ENCODE results near the gene DGKI.
A peak's percentile ranks its signal among the peaks of the same experiment; 100 is the strongest.

The DGKI gene

DNA sequence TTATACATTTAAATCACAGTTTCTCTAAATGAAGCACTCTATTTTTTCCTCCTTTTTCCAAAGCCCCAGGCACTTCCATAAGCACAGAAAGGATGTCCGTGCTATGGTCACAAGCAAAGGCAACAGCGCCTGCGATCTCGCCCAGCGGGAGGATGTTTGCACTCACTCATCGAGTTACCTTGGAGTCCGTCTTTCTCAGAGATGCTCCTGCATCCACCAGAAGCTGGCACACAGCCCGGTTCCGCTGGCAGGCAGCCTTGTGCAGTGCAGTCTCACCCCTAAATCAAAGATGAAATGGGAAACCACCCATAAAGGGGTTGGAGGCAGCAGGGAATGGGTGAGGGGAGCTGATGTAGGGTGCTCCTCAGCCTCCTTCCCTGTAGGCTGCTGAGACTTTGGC is 451.4 kb downstream of the DGKI start:
- Histone ChIP-seq H3K9me3 (ENCODE audit: control insufficient read depth, low read length) (no peaks in the 10 kb centered on the region), H3K4me1 (ENCODE audit: control insufficient read depth, insufficient read depth, low read depth, low read length) (no peaks in the 10 kb centered on the region), H2BK5ac (ENCODE audit: low read depth, low read length, poor library complexity, severe bottlenecking) (no peak overlapping the region), H3K27me3 (ENCODE audit: control insufficient read depth in 1 of 2, insufficient read depth in 1 of 2, low read length in 2 of 2) (no peaks in the 10 kb centered on the region), H3K36me3 (ENCODE audit: control insufficient read depth in 1 of 2, insufficient read depth in 2 of 2, low read depth in 1 of 2, low read length in 2 of 2) (peaks cover 0 to 21% of the 10 kb centered on the region in 2 experiments), H4K91ac (ENCODE audit: low read length) (peak overlapping the region; percentile 68), H3K14ac (ENCODE audit: low read length in 2 of 2) (no peak overlapping the region), H3K79me1 (replicated peaks; ENCODE audit: low read length, poor library complexity, severe bottlenecking) (no peaks in the 10 kb centered on the region), H3K23ac (ENCODE audit: low read length in 2 of 2) (no peak overlapping the region), H3K4me2 (ENCODE audit: low read length, poor library complexity, severe bottlenecking) (no peak overlapping the region), H2BK12ac (ENCODE audit: low read length in 2 of 2) (no peak overlapping the region), H3K9ac (ENCODE audit: low read length) (no peak overlapping the region), H2AFZ (ENCODE audit: low read depth, low read length) (no peak overlapping the region), H3K27ac (ENCODE audit: low read length, poor library complexity, severe bottlenecking) (no peak overlapping the region), H3K18ac (ENCODE audit: low read depth in 1 of 2, low read length in 2 of 2) (no peak overlapping the region), H3K4ac (ENCODE audit: low read depth in 1 of 2, low read length in 2 of 2) (no peak overlapping the region), H2BK120ac (ENCODE audit: low read depth, low read length) (no peak overlapping the region), H4K8ac (ENCODE audit: low read length) (no peak overlapping the region), H3K4me3 (ENCODE audit: insufficient read depth in 1 of 2, low read depth in 1 of 2, low read length in 2 of 2) (no peak overlapping the region), H2AK5ac (ENCODE audit: low read length, severe bottlenecking) (no peak overlapping the region), H2BK15ac (ENCODE audit: low read depth, poor library complexity, severe bottlenecking) (no peak overlapping the region)
- DNase-seq: no peak
- WGBS: 98% methylated on average over 9 of the region's 9 CpGs

DNA sequence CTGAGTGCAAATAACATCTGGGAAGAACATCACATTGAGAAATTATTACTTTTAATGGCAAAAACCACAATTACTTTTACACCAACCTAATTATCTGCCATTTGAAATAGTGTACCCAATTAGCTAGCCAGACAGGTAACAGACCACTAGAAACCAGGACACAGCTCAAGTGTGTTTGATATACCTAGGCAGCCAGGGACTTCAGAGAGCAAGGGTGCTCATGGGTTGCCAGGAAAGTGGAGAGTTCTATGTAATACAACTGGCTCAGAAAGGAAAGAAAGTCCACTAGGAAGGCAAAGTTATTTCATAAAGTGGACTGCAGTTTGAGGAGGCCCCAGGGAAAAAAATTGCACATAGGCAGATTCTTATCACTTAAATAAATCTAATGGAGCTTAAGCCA is 453.2 kb downstream of the DGKI start:
- no peaks in the 10 kb centered on the region for H3K9me3 ChIP-seq (ENCODE audit: control insufficient read depth, low read length)
- no peaks in the 10 kb centered on the region for H3K27me3 ChIP-seq (ENCODE audit: control insufficient read depth in 1 of 2, insufficient read depth in 1 of 2, low read length in 2 of 2)
- H3K4ac ChIP-seq (ENCODE audit: low read depth in 1 of 2, low read length in 2 of 2): no peak overlapping the region
- peak overlapping the region in 1 of 2 experiments; percentile 70 for H3K18ac ChIP-seq (ENCODE audit: low read depth in 1 of 2, low read length in 2 of 2)
- no peak overlapping the region for H3K9ac ChIP-seq (ENCODE audit: low read length)
- no peak overlapping the region for H2BK120ac ChIP-seq (ENCODE audit: low read depth, low read length)
- no peak overlapping the region for H2BK12ac ChIP-seq (ENCODE audit: low read length in 2 of 2)
- no peak overlapping the region for H3K27ac ChIP-seq (ENCODE audit: low read length, poor library complexity, severe bottlenecking)
- H2BK15ac ChIP-seq (ENCODE audit: low read depth, poor library complexity, severe bottlenecking): no peak overlapping the region
- H3K4me1 ChIP-seq (ENCODE audit: control insufficient read depth, insufficient read depth, low read depth, low read length): no peaks in the 10 kb centered on the region
- no peak overlapping the region for H3K4me2 ChIP-seq (ENCODE audit: low read length, poor library complexity, severe bottlenecking)
- H4K91ac ChIP-seq (ENCODE audit: low read length): no peak overlapping the region
- H3K36me3 ChIP-seq (ENCODE audit: control insufficient read depth in 1 of 2, insufficient read depth in 2 of 2, low read depth in 1 of 2, low read length in 2 of 2): peaks cover 0 to 24% of the 10 kb centered on the region in 2 experiments
- H2BK5ac ChIP-seq (ENCODE audit: low read depth, low read length, poor library complexity, severe bottlenecking): no peak overlapping the region
- no peak overlapping the region for H2AFZ ChIP-seq (ENCODE audit: low read depth, low read length)
- H4K8ac ChIP-seq (ENCODE audit: low read length): no peak overlapping the region
- no peaks in the 10 kb centered on the region for H3K79me1 ChIP-seq (replicated peaks; ENCODE audit: low read length, poor library complexity, severe bottlenecking)
- H3K23ac ChIP-seq (ENCODE audit: low read length in 2 of 2): no peak overlapping the region
- DNase-seq: no peak
- no peak overlapping the region for H2AK5ac ChIP-seq (ENCODE audit: low read length, severe bottlenecking)
- H3K14ac ChIP-seq (ENCODE audit: low read length in 2 of 2): no peak overlapping the region
- H3K4me3 ChIP-seq (ENCODE audit: insufficient read depth in 1 of 2, low read depth in 1 of 2, low read length in 2 of 2): no peak overlapping the region

DNA sequence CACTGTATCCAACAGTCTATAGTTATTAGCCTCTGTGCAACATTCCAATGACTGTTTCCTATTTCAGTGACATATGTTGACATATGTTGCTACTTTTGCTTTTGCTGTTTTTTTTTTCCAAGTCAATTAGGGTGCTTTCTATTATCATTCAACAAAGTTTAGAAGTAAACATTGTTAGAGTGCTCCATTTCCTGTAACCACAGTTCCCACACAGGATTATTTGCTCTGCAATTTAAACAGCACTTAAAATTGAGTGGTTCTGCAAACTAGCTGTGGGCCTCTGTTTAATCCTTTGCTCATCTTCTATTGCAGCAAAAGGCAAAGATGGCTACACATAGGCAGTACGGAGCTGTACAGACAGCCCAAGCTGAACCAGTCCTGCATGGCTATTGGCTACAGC is 456.7 kb downstream of the DGKI start:
- Histone ChIP-seq H4K8ac (ENCODE audit: low read length) (no peak overlapping the region), H2BK120ac (ENCODE audit: low read depth, low read length) (no peak overlapping the region), H3K9ac (ENCODE audit: low read length) (no peak overlapping the region), H3K4ac (ENCODE audit: low read depth in 1 of 2, low read length in 2 of 2) (no peak overlapping the region), H2BK15ac (ENCODE audit: low read depth, poor library complexity, severe bottlenecking) (no peak overlapping the region), H3K79me1 (replicated peaks; ENCODE audit: low read length, poor library complexity, severe bottlenecking) (no peaks in the 10 kb centered on the region), H3K4me3 (ENCODE audit: insufficient read depth in 1 of 2, low read depth in 1 of 2, low read length in 2 of 2) (no peak overlapping the region), H3K18ac (ENCODE audit: low read depth in 1 of 2, low read length in 2 of 2) (no peak overlapping the region), H3K36me3 (ENCODE audit: control insufficient read depth in 1 of 2, insufficient read depth in 2 of 2, low read depth in 1 of 2, low read length in 2 of 2) (peaks cover 0 to 10% of the 10 kb centered on the region in 2 experiments), H3K4me2 (ENCODE audit: low read length, poor library complexity, severe bottlenecking) (no peak overlapping the region), H3K14ac (ENCODE audit: low read length in 2 of 2) (no peak overlapping the region), H2BK12ac (ENCODE audit: low read length in 2 of 2) (peak overlapping the region in 1 of 2 experiments; percentile 23), H4K91ac (ENCODE audit: low read length) (no peak overlapping the region), H3K23ac (ENCODE audit: low read length in 2 of 2) (no peak overlapping the region), H3K9me3 (ENCODE audit: control insufficient read depth, low read length) (no peaks in the 10 kb centered on the region), H3K4me1 (ENCODE audit: control insufficient read depth, insufficient read depth, low read depth, low read length) (no peaks in the 10 kb centered on the region), H2AK5ac (ENCODE audit: low read length, severe bottlenecking) (no peak overlapping the region), H3K27ac (ENCODE audit: low read length, poor library complexity, severe bottlenecking) (no peak overlapping the region), H3K27me3 (ENCODE audit: control insufficient read depth in 1 of 2, insufficient read depth in 1 of 2, low read length in 2 of 2) (no peaks in the 10 kb centered on the region), H2BK5ac (ENCODE audit: low read depth, low read length, poor library complexity, severe bottlenecking) (no peak overlapping the region), H2AFZ (ENCODE audit: low read depth, low read length) (no peak overlapping the region)
- peak; percentile 83 for DNase-seq
- WGBS: 8% methylated on average over 1 of the region's 1 CpG

DNA sequence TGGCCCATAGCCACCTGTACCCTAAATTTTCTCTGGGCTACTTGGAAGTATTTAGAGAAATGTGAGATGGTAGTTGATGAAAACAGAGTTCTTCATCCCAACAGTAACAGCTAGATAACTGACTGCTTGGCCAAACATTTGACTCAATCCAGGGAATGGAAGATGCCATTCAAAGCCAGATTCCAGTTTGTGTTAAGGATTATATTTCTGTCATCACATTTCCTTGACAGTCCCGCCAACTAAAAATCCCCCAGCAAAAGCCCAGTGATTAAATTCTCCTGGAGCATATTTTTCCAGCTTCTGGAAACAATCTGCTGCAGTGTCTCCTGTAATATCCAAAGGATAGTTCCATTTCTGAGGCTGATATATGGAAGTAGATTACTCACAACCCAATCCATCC is 457.9 kb downstream of the DGKI start:
- no peak overlapping the region for H3K4me2 ChIP-seq (ENCODE audit: low read length, poor library complexity, severe bottlenecking)
- H2BK5ac ChIP-seq (ENCODE audit: low read depth, low read length, poor library complexity, severe bottlenecking): no peak overlapping the region
- H3K27me3 ChIP-seq (ENCODE audit: control insufficient read depth in 1 of 2, insufficient read depth in 1 of 2, low read length in 2 of 2): no peaks in the 10 kb centered on the region
- H2BK12ac ChIP-seq (ENCODE audit: low read length in 2 of 2): no peak overlapping the region
- peaks cover 0 to 8% of the 10 kb centered on the region in 2 experiments for H3K36me3 ChIP-seq (ENCODE audit: control insufficient read depth in 1 of 2, insufficient read depth in 2 of 2, low read depth in 1 of 2, low read length in 2 of 2)
- no peak overlapping the region for H3K4ac ChIP-seq (ENCODE audit: low read depth in 1 of 2, low read length in 2 of 2)
- H3K79me1 ChIP-seq (replicated peaks; ENCODE audit: low read length, poor library complexity, severe bottlenecking): no peaks in the 10 kb centered on the region
- H2BK120ac ChIP-seq (ENCODE audit: low read depth, low read length): no peak overlapping the region
- no peak for DNase-seq
- no peaks in the 10 kb centered on the region for H3K9me3 ChIP-seq (ENCODE audit: control insufficient read depth, low read length)
- no peak overlapping the region for H2AK5ac ChIP-seq (ENCODE audit: low read length, severe bottlenecking)
- H3K23ac ChIP-seq (ENCODE audit: low read length in 2 of 2): no peak overlapping the region
- no peak overlapping the region for H3K4me3 ChIP-seq (ENCODE audit: insufficient read depth in 1 of 2, low read depth in 1 of 2, low read length in 2 of 2)
- H3K14ac ChIP-seq (ENCODE audit: low read length in 2 of 2): no peak overlapping the region
- no peak overlapping the region for H3K27ac ChIP-seq (ENCODE audit: low read length, poor library complexity, severe bottlenecking)
- no peak overlapping the region for H4K91ac ChIP-seq (ENCODE audit: low read length)
- no CpG with 5 or more reads among the region's 1 CpG for WGBS
- H2AFZ ChIP-seq (ENCODE audit: low read depth, low read length): no peak overlapping the region
- no peak overlapping the region for H3K18ac ChIP-seq (ENCODE audit: low read depth in 1 of 2, low read length in 2 of 2)
- H3K4me1 ChIP-seq (ENCODE audit: control insufficient read depth, insufficient read depth, low read depth, low read length): no peaks in the 10 kb centered on the region
- no peak overlapping the region for H4K8ac ChIP-seq (ENCODE audit: low read length)
- H2BK15ac ChIP-seq (ENCODE audit: low read depth, poor library complexity, severe bottlenecking): no peak overlapping the region
- H3K9ac ChIP-seq (ENCODE audit: low read length): no peak overlapping the region
